ENCODE measurements around the gene SMCO2.

GRCh38 chr12:27486961-27487360 is 40.4 kb downstream of the SMCO2 start:
- TF ChIP-seq EZH2 (IDR thresholded peaks at IDR 0.05; ENCODE audit: borderline replicate concordance, low read length) (no peak), CTCF (conservative IDR thresholded peaks at IDR 0.05 in 1 of 2, IDR thresholded peaks at IDR 0.05 in 1 of 2; ENCODE audit: extremely low read depth in 1 of 2, insufficient read depth in 1 of 2, low read depth in 1 of 2, low read length in 2 of 2) (no peak)
